CD14-positive monocyte (primary cell): Measurements from ENCODE around the gene IFNL1. TPM values are rescaled to one million over a fixed set of nuclear protein-coding genes. Genes with fewer than 3 reads are reported as not detected.

ENCODE experiments used
- DNase-seq, 3 donors: peaks; one replicate each; pipeline ENCODE4 v3.0.0-alpha.2; 2011 to 2022
- H2AFZ ChIP-seq: 2 replicates; pipeline ENCODE4 v1.6.0; 2012; ENCODE audit warnings: mild to moderate bottlenecking, low read depth, low read length, inconsistent platforms; ENCODE audit not compliant: insufficient read depth, poor library complexity, severe bottlenecking
- H3K27ac ChIP-seq, 2 donors: 1 replicate in 1 of 2; 2 replicates in 1 of 2; pipeline ENCODE4 v1.5.1; 2012 to 2013; ENCODE audit warnings: low read length in 2 of 2, control low read depth in 1 of 2, inconsistent platforms in 1 of 2, low read depth in 1 of 2, mild to moderate bottlenecking in 1 of 2
- H3K27me3 ChIP-seq, 2 donors: one replicate each; pipeline versions ENCODE4 v1.6.0 to v1.6.1; 2011 to 2013; ENCODE audit warnings: low read length in 2 of 2; ENCODE audit not compliant: control insufficient read depth in 2 of 2, insufficient read depth in 2 of 2
- H3K36me3 ChIP-seq, 2 donors: replicated peaks in 1 of 2; 1 replicate in 1 of 2; 2 replicates in 1 of 2; pipeline versions ENCODE4 v1.5.1 to v1.6.1; 2012 to 2013; ENCODE audit warnings: low read length in 2 of 2, control low read depth in 1 of 2, inconsistent platforms in 1 of 2, mild to moderate bottlenecking in 1 of 2; ENCODE audit not compliant: insufficient read depth in 2 of 2, control insufficient read depth in 1 of 2
- H3K4me1 ChIP-seq, 2 donors: 1 replicate in 1 of 2; 2 replicates in 1 of 2; pipeline versions ENCODE4 v1.5.1 to v1.6.1; 2012 to 2013; ENCODE audit warnings: low read length in 2 of 2, control low read depth in 1 of 2, inconsistent platforms in 1 of 2, mild to moderate bottlenecking in 1 of 2, moderate library complexity in 1 of 2; ENCODE audit not compliant: insufficient read depth in 2 of 2, control insufficient read depth in 1 of 2
- H3K4me2 ChIP-seq: replicated peaks from 2 replicates; pipeline ENCODE3; 2012; ENCODE audit warnings: low read length, moderate library complexity, mild to moderate bottlenecking; ENCODE audit not compliant: poor library complexity, severe bottlenecking; ENCODE audit errors: extremely low read depth
- H3K4me3 ChIP-seq, 3 experiments: fragments of 200-600 bp in 1 of 3; sonication (generic) in 1 of 3; replicated peaks in 1 of 3; 1 replicate in 2 of 3; 2 replicates in 1 of 3; pipeline ENCODE4 v1.5.1; 2011 to 2013; ENCODE audit warnings: low read length in 3 of 3, mild to moderate bottlenecking in 3 of 3, control low read depth in 2 of 3, low read depth in 2 of 3, inconsistent platforms in 1 of 3, moderate library complexity in 1 of 3
- H3K79me2 ChIP-seq: 2 replicates; pipeline ENCODE4 v1.6.0; 2012; ENCODE audit warnings: mild to moderate bottlenecking, control low read depth, inconsistent platforms, low read length, moderate library complexity; ENCODE audit not compliant: insufficient read depth
- H3K9ac ChIP-seq: 2 replicates; pipeline ENCODE4 v1.6.0; 2017; ENCODE audit warnings: low read length, mild to moderate bottlenecking; ENCODE audit not compliant: insufficient read depth, poor library complexity, severe bottlenecking
- H3K9me3 ChIP-seq, 2 donors: replicated peaks in 1 of 2; 1 replicate in 1 of 2; 2 replicates in 1 of 2; pipeline versions ENCODE4 v1.5.1 to v1.6.1; 2012 to 2013; ENCODE audit warnings: low read length in 2 of 2, control low read depth in 1 of 2; ENCODE audit not compliant: control insufficient read depth in 1 of 2, insufficient read depth in 1 of 2
- H4K20me1 ChIP-seq: 2 replicates; pipeline ENCODE4 v1.6.0; 2012; ENCODE audit warnings: mild to moderate bottlenecking, low read length, control low read depth, moderate library complexity; ENCODE audit not compliant: insufficient read depth
- H3K27ac Mint-ChIP-seq, 7 donors: one replicate each; pipeline ENCODE4 v1.8.0; 2020; ENCODE audit warnings: mild to moderate bottlenecking in 7 of 7, mixed read lengths in 7 of 7, moderate library complexity in 6 of 7, inconsistent platforms in 2 of 7
- H3K27me3 Mint-ChIP-seq, 3 donors: one replicate each; pipeline ENCODE4 v1.8.0; 2021 to 2022; ENCODE audit warnings: low read depth in 3 of 3, mild to moderate bottlenecking in 3 of 3, mixed read lengths in 3 of 3, moderate library complexity in 3 of 3, inconsistent platforms in 1 of 3
- H3K36me3 Mint-ChIP-seq, 2 donors: one replicate each; pipeline ENCODE4 v1.8.0; 2020; ENCODE audit warnings: mixed read lengths in 2 of 2, inconsistent platforms in 1 of 2, mild to moderate bottlenecking in 1 of 2
- H3K4me1 Mint-ChIP-seq: one replicate; pipeline ENCODE4 v1.8.0; 2020; ENCODE audit warnings: mild to moderate bottlenecking, mixed read lengths
- H3K4me3 Mint-ChIP-seq, 2 donors: one replicate each; pipeline ENCODE4 v1.8.0; 2020; ENCODE audit warnings: mild to moderate bottlenecking in 2 of 2, mixed read lengths in 2 of 2, moderate library complexity in 1 of 2
- H3K9me3 Mint-ChIP-seq, 7 donors: one replicate each; pipeline ENCODE4 v1.8.0; 2020 to 2022; ENCODE audit warnings: mixed read lengths in 7 of 7, mild to moderate bottlenecking in 6 of 7, moderate library complexity in 6 of 7, inconsistent platforms in 2 of 7
- WGBS: methylation state at CpG from one replicate; pipeline ENCODE4 v1.1.5; 2013; ENCODE audit warnings: missing lambda C conversion rate; ENCODE audit not compliant: insufficient coverage; 5-methylcytosine and 5-hydroxymethylcytosine counted together
- intact Hi-C, 2 donors: fragments of 100-400 bp; cut with micrococcal nuclease; formaldehyde crosslinking; loops; one replicate each; pipeline versions ENCODE4 v1.15.0 to v1.15.1; 2023
- polyA plus RNA-seq, 3 donors: library from polyadenylated mRNA; depleted of rRNA in 1 of 3; unstranded in 2 of 3; stranded (reverse) in 1 of 3; fragments of 300-500 nt in 2 of 3; fragments of >200 nt in 1 of 3; fragmentation: Illumina TruSeq in 2 of 3; gene quantifications; 1 replicate in 2 of 3; 2 replicates in 1 of 3; pipeline ENCODE4 v1.2.3, GENCODE V29; 2012 to 2021
- TF ChIP-seq, protein P1 (sequence below): fragments of 200-600 bp; IDR thresholded peaks from one replicate; pipeline ENCODE4 v1.8.0; 2022; ENCODE audit warnings: antibody characterized with exemption, mild to moderate bottlenecking

The IFNL1 gene
- polyA plus RNA-seq, 3 donors: not detected

GRCh38 chr19:39307046-39307821 lies 11.0 kb downstream of the IFNL1 start:
- TF ChIP-seq, protein P1, sequence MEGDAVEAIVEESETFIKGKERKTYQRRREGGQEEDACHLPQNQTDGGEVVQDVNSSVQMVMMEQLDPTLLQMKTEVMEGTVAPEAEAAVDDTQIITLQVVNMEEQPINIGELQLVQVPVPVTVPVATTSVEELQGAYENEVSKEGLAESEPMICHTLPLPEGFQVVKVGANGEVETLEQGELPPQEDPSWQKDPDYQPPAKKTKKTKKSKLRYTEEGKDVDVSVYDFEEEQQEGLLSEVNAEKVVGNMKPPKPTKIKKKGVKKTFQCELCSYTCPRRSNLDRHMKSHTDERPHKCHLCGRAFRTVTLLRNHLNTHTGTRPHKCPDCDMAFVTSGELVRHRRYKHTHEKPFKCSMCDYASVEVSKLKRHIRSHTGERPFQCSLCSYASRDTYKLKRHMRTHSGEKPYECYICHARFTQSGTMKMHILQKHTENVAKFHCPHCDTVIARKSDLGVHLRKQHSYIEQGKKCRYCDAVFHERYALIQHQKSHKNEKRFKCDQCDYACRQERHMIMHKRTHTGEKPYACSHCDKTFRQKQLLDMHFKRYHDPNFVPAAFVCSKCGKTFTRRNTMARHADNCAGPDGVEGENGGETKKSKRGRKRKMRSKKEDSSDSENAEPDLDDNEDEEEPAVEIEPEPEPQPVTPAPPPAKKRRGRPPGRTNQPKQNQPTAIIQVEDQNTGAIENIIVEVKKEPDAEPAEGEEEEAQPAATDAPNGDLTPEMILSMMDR: no peak
- Mint-ChIP-seq H3K4me3 (no peak overlapping the region), H3K36me3 (peaks cover 12 to 31% of the 10 kb centered on the region in 2 donors), H3K4me1 (peaks cover 18% of the 10 kb centered on the region), H3K9me3 (peaks cover 0 to 4% (median 0%) of the 10 kb centered on the region in 7 donors), H3K27me3 (peaks cover 0 to 4% (median 4%) of the 10 kb centered on the region in 3 donors), H3K27ac (peak overlapping the region in 1 of 7 donors; percentile 4)
- 88% methylated on average over 64 of the region's 71 CpGs for WGBS
- Histone ChIP-seq H3K4me3 (no peak overlapping the region), H3K27ac (no peak overlapping the region), H3K9me3 (peaks cover 0 to 5% of the 10 kb centered on the region in 2 donors), H3K27me3 (no peaks in the 10 kb centered on the region), H3K36me3 (peaks cover 0 to 5% of the 10 kb centered on the region in 2 donors), H2AFZ (no peak overlapping the region), H3K79me2 (no peaks in the 10 kb centered on the region), H3K4me1 (no peaks in the 10 kb centered on the region), H3K9ac (no peak overlapping the region), H3K4me2 (no peak overlapping the region), H4K20me1 (no peaks in the 10 kb centered on the region)
- no peak for DNase-seq
- intact Hi-C loops: no loop called here

DNA sequence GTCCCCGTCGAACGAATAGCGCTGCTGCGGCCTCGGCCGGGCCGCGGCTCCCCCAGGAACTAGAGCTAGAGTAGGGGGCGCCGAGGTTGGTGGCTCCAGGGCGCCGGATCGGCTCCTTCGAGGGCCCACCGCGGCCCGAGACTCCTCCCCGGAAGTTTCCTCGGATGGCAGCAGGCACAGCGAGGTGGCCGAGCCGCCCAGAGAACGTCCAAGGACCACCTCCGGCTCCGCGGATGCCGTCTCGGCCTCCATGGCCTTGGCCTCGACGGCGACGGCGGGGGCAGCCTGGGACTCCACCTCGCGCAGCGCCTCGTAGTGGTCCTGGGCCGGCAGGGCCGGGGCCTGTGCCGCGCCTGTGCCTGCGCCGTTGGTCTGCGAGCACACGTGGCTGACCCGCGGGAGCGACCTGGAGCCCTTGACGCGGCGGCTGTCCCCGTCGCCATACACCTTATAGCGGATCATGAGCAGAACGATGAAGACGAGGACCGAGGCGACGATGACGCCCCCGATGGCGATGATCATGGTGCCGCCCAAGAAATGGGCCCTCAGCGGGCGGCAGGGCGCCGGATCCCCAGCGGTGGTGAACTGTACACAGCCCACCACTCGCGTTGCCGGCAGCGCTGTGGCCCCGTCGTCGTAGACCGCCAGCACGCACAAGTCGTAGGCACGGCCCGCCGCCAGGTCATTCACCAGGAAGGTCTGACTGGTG lies 11.8 kb downstream of the IFNL1 start:
- intact Hi-C loops: no loop called here
- WGBS: 91% methylated on average over 82 of the region's 82 CpGs
- peaks cover 15 to 37% of the 10 kb centered on the region in 2 donors for H3K36me3 Mint-ChIP-seq

More for the DNA sequence above, 11.8 kb downstream of the IFNL1 start:
- Histone ChIP-seq H3K4me1 (no peaks in the 10 kb centered on the region), H3K27ac (no peak overlapping the region), H3K4me3 (no peak overlapping the region), H3K9me3 (peaks cover 0 to 5% of the 10 kb centered on the region in 2 donors), H3K27me3 (no peaks in the 10 kb centered on the region), H3K36me3 (peaks cover 0 to 13% of the 10 kb centered on the region in 2 donors), H3K4me2 (no peak overlapping the region), H4K20me1 (no peaks in the 10 kb centered on the region), H2AFZ (no peak overlapping the region), H3K9ac (no peak overlapping the region), H3K79me2 (no peaks in the 10 kb centered on the region)
- Mint-ChIP-seq H3K27ac (no peak overlapping the region), H3K4me1 (peaks cover 18% of the 10 kb centered on the region), H3K4me3 (no peak overlapping the region), H3K27me3 (peaks cover 0 to 4% (median 3%) of the 10 kb centered on the region in 3 donors), H3K9me3 (peaks cover 0 to 4% (median 0%) of the 10 kb centered on the region in 7 donors)
- TF ChIP-seq, protein P1: no peak
- no peak for DNase-seq
